SK-N-MC (cell line): ENCODE measurements around the gene LANCL3.

ENCODE experiments used
- DNase-seq: peaks from one replicate; pipeline ENCODE4 v3.0.0-alpha.2; 2011; ENCODE audit warnings: low read depth, low spot score
- H3K27ac ChIP-seq: fragments of 200-600 bp; sonication (generic); 2 replicates; pipeline ENCODE4 v1.5.1; 2016; ENCODE audit warnings: mixed run types
- H3K36me3 ChIP-seq: fragments of 200-600 bp; sonication (generic); 2 replicates; pipeline ENCODE4 v1.6.1; 2017; ENCODE audit warnings: antibody characterized with exemption, low read length, mixed read lengths; ENCODE audit not compliant: insufficient read depth
- H3K4me3 ChIP-seq: fragments of 200-600 bp; sonication (generic); 2 replicates; pipeline ENCODE4 v1.5.1; 2016
- H3K9ac ChIP-seq: fragments of 200-600 bp; sonication (generic); 2 replicates; pipeline ENCODE4 v1.8.0; 2017; ENCODE audit warnings: mixed run types, mixed read lengths; ENCODE audit not compliant: insufficient read length
- H3K9me3 ChIP-seq: fragments of 200-600 bp; sonication (generic); 2 replicates; pipeline ENCODE4 v1.6.1; 2017; ENCODE audit warnings: low read depth, mild to moderate bottlenecking, antibody characterized with exemption, low read length, moderate library complexity, mixed read lengths
- EZH2 ChIP-seq: fragments of 200-600 bp; sonication (generic); IDR thresholded peaks from one replicate; pipeline ENCODE4 v1.6.1; 2017; ENCODE audit warnings: antibody characterized with exemption
- FOXP2 ChIP-seq: optimal IDR thresholded peaks from 2 replicates; pipeline ENCODE3; 2011; ENCODE audit warnings: mild to moderate bottlenecking, moderate library complexity; ENCODE audit not compliant: insufficient read depth; ENCODE audit errors: extremely low read length, control extremely low read depth
- POLR2AphosphoS5 ChIP-seq: IDR thresholded peaks from 2 replicates; pipeline ENCODE4 v1.6.1; 2012; ENCODE audit warnings: mild to moderate bottlenecking, low read depth, low read length, borderline replicate concordance

The LANCL3 gene

GRCh38 chrX:37712458-37712857 is 141.0 kb downstream of the LANCL3 start:
- Histone ChIP-seq H3K27ac (no peak overlapping the region), H3K9me3 (no peaks in the 10 kb centered on the region), H3K9ac (no peak overlapping the region), H3K4me3 (no peak overlapping the region), H3K36me3 (no peaks in the 10 kb centered on the region)
- TF ChIP-seq POLR2AphosphoS5 (no peak), EZH2 (no peak), FOXP2 (no peak)
- no peak for DNase-seq

GRCh38 chrX:37714479-37714878 is 143.0 kb downstream of the LANCL3 start:
- no peak overlapping the region for H3K4me3 ChIP-seq
- H3K9me3 ChIP-seq, result no peaks in the 10 kb centered on the region
- no peak overlapping the region for H3K27ac ChIP-seq
- H3K36me3 ChIP-seq, result no peaks in the 10 kb centered on the region
- no peak for TF ChIP-seq FOXP2
- TF ChIP-seq POLR2AphosphoS5, result no peak
- no peak for TF ChIP-seq EZH2
- no peak overlapping the region for H3K9ac ChIP-seq
- no peak for DNase-seq

- Histone ChIP-seq H3K36me3 (no peaks in the 10 kb centered on the region), H3K4me3 (no peak overlapping the region), H3K9me3 (no peaks in the 10 kb centered on the region), H3K9ac (no peak overlapping the region), H3K27ac (no peak overlapping the region)
- DNase-seq, result no peak
- TF ChIP-seq FOXP2, result no peak
- TF ChIP-seq EZH2, result no peak
- no peak for TF ChIP-seq POLR2AphosphoS5
Observed at GRCh38 chrX:37716602-37717001, 145.1 kb downstream of the LANCL3 start.

GRCh38 chrX:37717708-37718107 is 146.2 kb downstream of the LANCL3 start:
- TF ChIP-seq POLR2AphosphoS5, result no peak
- TF ChIP-seq EZH2, result no peak
- TF ChIP-seq FOXP2, result no peak
- no peaks in the 10 kb centered on the region for H3K36me3 ChIP-seq
- H3K4me3 ChIP-seq, result no peak overlapping the region
- H3K9me3 ChIP-seq, result no peaks in the 10 kb centered on the region
- H3K27ac ChIP-seq, result no peak overlapping the region
- no peak for DNase-seq
- H3K9ac ChIP-seq, result no peak overlapping the region

- DNase-seq, result no peak
- Histone ChIP-seq H3K9me3 (no peaks in the 10 kb centered on the region), H3K27ac (peak overlapping the region; percentile 25; the same call in 1 of the 2 replicates), H3K36me3 (no peaks in the 10 kb centered on the region), H3K9ac (no peak overlapping the region), H3K4me3 (no peak overlapping the region)
- TF ChIP-seq FOXP2 (no peak), POLR2AphosphoS5 (no peak), EZH2 (no peak)
Observed at GRCh38 chrX:37722595-37722994, 151.1 kb downstream of the LANCL3 start.

- no peaks in the 10 kb centered on the region for H3K9me3 ChIP-seq
Observed at GRCh38 chrX:37726346-37726745, 154.9 kb downstream of the LANCL3 start.

More at GRCh38 chrX:37726346-37726745, 154.9 kb downstream of the LANCL3 start:
- no peak overlapping the region for H3K4me3 ChIP-seq
- TF ChIP-seq POLR2AphosphoS5 (no peak), FOXP2 (no peak), EZH2 (no peak)
- no peak for DNase-seq
- H3K9ac ChIP-seq, result no peak overlapping the region
- no peak overlapping the region for H3K27ac ChIP-seq
- no peaks in the 10 kb centered on the region for H3K36me3 ChIP-seq
